Islet precursor cell (in vitro differentiated cells): Measurements from ENCODE around the gene WFIKKN2.
"Not testable (repeated sequence)": the region's sequence is repeated elsewhere in the genome, so short reads cannot be mapped to it uniquely, and the experiment has no call there.

Source experiments
- DNase-seq: peaks from one replicate; pipeline ENCODE4 v3.0.0-alpha.2; 2018

Gene WFIKKN2, protein sequence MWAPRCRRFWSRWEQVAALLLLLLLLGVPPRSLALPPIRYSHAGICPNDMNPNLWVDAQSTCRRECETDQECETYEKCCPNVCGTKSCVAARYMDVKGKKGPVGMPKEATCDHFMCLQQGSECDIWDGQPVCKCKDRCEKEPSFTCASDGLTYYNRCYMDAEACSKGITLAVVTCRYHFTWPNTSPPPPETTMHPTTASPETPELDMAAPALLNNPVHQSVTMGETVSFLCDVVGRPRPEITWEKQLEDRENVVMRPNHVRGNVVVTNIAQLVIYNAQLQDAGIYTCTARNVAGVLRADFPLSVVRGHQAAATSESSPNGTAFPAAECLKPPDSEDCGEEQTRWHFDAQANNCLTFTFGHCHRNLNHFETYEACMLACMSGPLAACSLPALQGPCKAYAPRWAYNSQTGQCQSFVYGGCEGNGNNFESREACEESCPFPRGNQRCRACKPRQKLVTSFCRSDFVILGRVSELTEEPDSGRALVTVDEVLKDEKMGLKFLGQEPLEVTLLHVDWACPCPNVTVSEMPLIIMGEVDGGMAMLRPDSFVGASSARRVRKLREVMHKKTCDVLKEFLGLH

DNA sequence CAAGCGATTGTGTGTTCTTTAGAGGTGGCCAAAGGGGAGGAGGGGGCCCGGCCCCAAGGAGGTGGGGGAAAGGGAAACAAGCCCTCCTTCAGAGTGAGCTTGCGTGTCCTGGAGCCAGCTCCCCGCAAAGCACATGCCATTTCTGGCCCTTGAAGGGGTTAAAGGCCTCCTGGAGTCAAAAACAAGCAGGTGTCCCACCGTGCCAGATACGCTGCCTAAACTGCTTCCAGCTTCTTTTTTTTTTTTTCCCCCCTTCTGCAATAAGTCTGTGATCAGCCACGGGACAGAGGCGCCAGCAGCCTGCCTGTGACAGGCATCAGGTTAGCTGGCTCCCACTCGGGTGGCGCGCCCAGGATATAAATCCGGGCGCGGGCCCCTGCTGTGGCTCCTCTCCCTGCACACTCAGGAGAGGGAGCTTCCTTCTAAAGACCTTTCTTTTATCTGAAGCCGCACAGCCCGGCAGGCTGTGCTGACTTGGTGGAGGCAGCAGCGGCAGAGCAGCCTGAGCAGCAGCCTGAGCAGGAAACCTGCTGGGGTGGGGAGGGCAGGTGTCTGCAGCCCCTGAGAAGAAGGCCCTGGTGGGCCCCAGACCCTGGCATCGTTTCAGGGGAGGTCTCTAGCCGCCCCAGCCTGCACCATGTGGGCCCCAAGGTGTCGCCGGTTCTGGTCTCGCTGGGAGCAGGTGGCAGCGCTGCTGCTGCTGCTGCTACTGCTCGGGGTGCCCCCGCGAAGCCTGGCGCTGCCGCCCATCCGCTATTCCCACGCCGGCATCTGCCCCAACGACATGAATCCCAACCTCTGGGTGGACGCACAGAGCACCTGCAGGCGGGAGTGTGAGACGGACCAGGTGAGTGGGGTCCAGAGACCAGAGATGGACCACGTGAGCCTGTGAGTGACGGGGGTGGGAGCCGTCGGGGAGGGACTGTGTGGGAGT, at the start of gene WFIKKN2:
Gene WFIKKN2 (plus strand): TSS at position 286 of the 934 bp plus-strand sequence. CDS start 352 bp downstream, at position 638.
- DNase-seq: peak; percentile 57

DNA sequence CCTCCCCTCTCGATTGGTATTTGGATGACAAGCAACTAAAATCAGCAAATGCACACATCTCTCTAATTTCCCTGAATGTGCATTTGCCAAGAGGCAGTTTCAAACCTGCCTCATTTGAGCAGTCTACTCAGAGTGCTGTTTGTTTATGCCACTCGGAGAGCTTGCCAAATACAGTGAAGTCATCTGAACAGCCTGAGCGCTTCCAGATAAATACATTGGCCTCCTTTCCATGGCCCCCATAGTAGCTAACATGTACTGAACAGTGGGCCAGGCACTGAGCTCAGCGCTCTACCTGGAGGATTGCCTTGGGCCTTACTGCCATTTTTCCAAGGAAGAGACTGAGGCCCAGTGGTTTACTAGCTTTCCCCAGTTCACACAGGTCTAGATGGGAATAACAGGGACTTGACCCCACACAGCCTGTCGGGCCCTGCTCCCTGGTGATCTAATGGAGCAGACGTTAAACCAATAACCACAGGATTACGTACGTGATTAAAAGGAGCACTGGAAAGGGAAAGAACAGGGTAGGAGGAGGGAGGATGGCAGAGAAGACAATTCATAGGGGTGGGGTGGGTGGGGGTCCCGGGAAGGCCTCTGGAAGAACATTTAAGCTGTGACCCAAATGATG, 49.3 kb upstream of the WFIKKN2 start:
- no peak for DNase-seq

DNA sequence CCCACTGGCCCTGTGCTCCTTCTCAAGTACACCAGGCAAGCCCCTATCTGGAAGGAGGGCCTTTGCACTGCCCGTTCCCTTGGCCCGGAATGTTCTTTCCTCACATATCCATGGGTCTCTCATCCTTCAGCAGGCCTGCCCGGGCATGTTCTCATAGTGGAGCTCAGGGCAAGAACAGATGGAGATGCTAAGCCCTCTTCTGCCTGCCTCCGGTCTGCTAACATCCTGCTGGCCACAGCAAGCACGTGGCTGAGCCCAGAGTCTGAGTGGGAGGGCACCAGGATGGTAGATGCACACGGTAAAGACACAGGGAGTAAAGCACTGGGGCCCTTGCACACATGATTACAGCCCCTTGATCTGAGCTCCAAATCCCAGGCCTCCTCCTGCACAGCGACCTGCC, 48.3 kb upstream of the WFIKKN2 start:
- DNase-seq: no peak

DNA sequence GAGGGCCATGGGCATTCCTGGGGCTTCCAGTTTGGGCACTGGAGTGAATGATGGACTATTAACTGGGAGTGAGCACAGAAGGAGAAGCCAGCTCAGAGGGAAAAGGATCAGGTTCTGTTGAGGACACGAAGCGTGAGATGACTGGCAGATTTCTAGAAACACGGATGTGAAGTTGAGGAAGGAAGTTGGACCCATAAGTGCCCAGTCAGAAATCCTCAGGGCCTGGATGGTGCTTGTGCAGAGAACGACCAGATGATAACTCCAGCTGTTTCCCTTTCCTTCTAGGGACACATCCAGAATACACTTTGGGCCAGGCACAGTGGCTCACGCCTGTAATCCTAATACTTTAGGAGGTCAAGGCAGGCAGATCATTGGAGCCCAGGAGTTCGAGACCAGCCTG, 44.8 kb upstream of the WFIKKN2 start:
- DNase-seq: no peak

DNA sequence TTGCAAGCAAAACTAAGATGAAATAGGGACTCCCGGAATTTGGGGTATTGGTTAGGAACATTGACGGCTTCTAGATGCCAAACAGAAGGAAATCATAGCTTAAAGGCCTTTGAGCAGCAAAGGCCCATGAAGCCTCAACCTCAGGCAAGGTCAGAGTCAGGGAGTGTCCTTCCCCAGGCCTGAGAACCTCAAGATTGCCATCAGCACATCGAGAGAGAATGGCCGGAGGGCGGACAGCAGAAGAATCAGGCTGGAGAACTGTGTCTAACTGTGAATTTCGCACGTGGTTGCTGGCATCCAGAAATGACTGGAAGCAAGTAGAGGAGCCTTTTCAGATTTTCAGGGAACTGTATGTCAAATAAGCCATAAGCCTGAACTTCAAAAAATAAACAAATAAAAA, 43.3 kb upstream of the WFIKKN2 start:
- DNase-seq: no peak

DNA sequence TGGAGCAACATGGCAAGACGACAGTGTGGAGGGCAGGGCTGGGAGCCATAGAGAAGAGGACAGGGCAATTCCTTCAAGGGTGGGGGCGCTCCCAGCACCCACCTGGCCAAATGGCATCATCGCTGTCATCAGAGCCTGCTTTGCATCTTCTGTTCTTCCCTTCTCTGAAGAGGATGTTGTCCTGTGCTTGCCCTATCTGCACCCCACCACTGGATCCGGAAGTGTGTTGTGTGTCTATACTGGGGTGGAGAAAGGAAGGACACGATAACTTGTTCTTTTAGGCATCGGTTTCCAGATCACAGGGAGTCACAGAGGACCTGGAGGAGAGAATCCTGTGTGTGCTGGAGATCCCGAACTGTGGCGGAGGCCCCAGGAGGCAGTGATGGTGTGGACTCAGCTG, 42.4 kb upstream of the WFIKKN2 start:
- no peak for DNase-seq

DNA sequence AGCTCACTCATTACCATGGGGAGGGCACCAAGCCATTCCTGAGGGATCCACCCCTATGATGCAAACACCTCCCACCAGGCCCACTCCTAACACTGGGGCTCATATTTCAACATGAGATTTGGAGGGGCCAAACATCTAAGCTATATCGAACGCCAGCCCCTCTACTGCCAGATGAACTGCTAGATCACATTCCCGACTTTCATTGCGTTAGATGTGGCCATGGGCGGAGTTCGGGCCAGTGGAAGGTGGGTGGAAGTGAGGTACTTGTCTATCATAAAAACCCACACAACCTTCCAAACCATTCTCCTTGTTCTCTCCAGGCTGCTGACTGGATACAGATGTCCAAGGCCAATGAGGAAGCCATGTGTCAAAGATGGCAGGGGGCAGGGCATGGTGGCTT, 41.0 kb upstream of the WFIKKN2 start:
- DNase-seq: no peak

DNA sequence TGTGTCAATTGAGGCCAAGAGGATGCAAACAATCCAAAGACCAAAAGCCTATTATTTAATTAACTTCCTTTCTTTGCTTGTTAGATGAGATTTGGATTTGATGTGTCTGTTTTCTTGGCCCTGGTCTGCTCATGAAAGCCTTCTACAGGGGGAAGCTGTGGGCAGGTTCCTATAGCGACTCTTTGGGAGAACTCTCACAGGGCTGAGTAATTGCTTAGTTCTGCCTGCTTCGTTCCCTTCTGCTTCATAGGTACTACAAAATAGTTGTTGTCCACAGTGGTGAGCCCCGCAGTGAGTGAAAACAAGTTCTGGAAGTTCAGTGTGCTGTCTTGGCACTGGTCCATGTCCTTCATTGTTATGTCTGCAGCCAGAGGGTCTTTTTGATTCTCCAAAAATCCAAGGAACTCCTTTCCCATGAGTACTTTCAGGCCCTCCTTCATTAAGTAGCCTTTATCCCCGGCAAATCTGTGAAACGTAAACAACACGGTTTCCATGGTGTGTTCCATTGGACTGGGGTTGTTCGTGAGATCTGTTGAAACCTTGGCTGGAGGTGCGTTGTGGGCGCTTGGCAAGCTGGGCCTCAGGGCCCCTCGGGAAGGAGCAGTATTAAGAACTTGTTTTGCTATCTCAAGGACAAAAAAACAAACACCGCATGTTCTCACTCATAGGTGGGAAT, 38.1 kb upstream of the WFIKKN2 start:
- no peak for DNase-seq

DNA sequence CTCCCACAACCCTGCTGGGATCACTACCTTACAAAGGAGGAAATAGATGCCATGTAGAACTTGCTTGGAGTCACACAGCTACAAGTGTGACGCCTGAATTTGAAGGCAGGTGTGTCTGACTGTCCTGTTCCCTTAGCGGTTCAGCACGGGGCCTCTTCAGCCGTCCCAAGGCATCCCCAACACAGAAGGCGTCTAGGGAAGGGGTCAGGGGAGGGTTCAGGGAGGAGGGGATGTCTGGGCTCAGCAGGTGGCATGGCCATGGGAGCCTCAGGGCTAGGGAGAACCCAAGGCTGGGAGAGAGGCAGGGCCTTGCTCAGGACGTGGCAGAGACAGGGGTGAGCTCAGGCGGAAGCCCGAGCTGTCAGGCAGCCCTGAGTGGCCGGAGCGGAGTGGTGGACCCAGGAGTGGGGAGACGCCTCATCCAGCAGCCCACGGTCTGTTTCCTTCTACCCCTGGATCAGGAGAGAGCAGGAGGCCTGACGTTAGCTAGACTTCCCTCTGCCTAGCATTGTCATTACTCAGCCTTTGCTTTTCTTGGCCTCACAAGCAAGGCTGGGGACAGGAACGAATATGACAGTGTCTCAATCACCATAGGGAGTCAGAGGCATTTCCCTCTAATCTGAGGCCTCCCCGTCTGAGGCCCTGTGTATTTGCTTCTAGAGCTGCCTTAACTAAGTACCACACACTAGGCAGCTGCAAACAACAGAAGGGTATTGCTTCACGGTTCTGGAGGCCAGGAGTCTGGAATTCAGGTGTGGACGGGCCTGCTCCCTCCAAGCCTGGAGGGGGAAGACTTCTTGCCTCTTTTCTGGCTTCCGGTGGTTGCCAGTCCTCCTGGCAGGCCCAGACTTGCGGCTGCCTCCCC, 36.7 kb upstream of the WFIKKN2 start:
- peak; percentile 83 for DNase-seq

DNA sequence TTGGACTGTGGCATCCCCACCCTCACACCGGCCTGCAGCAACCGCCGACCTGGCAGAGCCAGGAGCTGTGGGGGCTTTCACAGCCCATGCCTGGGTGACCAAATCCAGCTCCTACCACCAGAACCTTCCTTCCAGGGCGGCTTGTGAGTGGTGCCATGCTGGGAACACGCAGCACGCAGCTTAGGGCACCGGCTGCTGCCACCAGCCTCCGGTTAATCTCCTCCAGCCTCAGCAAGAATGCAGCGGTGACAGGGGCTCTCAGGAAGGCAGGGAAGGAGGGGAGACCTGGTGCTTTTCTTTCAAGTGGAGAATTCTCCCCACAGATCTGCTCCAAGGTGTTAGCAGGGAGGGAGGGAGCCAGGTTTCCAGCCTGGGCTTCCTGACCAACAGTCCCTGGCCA, 35.8 kb upstream of the WFIKKN2 start:
- no peak for DNase-seq

DNA sequence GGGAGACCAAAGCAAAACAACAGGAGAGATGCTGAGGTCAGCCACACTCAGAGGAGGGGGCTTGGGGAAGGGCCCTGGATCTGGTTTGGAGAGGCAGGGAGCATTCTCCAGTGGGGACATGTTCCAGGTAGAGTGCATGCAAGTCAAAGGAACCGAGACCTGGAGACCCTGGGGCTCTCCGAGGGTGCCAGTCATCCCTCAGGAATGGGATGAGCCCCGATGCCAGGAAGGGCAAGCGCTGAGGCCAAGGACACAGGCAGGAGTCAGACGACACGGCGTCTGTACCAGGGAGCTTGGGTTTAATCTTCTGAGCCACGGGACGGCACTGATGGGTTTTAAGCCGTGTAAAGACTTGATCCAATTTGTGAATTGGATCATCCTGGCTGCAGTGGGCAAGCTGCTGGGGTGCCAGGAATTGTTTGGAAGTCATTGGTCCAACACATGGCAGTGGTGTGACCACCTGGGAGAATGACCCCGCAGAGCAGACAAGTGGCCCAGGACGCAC, 35.1 kb upstream of the WFIKKN2 start:
- DNase-seq: no peak

DNA sequence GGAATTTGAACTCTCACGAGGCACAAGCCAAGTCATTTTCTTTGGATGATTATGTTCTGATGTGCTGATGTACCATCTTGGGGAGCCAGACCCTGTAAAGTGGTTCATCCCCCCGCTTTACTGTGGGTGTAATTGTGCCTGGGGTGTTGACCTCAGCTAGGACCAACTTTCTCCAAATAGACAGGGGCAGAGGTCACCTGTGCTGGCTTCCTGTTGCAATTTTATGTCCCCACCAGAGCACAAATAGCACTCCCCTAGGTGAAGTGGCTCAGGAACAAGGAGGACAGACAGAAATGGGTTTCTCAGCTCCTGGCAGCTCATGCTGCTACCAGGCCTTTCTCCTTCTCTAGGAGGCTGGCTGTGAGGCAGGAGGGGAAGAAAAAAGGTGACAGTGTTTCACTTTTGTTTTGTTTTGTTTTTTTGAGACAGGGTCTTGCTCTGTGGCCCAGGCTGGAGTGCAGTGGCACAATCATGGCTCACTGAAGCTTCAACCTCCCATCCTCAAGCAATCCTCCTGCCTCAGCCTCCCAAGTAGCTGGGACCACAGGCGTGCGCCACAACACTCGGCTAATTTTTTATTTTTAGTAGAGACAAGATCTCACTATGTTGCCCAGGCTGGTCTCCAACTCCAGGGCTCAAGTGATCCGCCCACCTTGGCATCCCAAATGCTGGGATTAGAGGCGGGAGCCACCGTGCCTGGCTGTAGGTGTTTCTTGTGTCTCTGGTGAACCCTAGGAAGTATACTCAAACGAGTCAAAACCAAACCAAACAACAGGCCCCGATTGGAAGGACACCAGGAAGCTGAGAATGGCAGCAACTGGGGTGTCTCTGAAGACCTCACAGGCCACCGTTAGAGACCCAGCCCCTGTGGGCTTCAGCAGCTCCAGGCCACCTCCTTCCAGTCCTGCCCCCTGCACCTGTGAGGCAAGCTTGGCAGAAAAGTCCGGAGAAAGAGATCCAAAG, 32.5 kb upstream of the WFIKKN2 start:
- no peak for DNase-seq

DNA sequence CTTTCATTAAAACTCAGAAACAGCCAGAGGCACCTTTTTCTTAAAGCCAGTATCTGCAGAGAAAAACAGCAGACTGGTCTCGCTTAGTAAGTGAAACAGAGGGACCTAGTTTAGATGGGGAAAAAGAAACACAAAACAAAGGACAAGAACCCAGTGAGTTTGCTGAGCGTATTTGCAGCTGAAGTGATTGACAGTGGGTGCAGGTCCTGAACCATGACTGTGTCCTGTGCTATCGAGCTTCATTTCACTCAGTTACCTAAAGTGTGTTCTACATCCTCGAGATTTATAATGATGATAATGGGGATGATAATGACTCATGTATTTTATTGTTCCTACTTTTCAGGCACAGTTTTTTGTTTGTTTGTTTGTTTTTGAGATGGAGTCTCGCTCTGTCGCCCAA, 31.7 kb upstream of the WFIKKN2 start:
- DNase-seq: no peak

DNA sequence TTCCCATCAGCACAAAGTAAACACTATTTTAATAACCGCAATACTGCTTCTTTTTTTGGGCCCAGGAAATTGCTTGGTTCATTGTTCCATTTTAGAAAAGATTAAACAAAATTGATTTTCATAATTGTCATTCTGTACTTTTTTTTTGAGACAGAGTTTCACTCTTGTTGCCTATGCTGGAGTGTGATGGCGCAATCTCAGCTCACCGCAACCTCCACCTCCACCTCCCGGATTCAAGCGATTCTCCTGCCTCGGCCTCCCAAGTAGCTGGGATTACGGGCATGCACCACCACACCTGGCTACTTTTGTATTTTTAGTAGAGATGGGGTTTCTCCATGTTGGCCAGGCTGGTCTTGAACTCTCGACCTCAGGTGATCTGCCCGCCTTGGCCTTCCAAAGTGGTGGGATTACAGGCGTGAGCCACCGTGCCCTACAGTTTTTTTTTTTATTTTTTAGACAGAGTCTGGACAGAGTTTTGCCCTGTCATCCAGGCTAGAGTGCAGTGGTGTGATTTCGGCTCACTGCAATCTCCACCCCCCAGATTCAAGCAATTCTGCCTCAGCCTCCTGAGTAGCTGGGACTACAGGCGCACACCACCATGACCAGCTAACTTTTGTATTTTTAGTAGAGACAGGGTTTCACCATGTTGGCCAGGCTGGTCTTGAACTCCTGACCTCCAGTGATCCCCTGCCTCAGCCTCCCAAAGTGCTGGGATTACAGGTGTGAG, 30.5 kb upstream of the WFIKKN2 start:
- DNase-seq: not testable (repeated sequence)

DNA sequence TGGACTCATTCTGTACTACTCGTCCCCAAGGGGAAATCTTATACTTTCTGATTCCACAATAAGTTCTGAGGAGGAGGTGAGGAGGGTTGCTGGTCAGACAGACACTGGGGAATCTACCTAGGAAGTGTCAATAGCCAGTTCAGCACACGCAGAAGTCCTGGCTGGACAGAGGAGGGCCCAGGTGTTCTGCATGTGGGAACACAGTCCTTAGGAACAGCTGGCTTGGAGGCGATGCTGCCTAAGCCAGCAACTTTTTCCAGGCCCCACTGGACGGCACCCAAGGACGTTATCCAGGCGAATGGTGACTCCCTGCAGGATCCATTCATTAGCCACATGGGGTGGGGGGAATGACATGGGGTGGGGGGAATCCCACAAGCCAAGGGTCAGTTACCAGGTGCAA, 29.9 kb upstream of the WFIKKN2 start:
- DNase-seq: no peak

DNA sequence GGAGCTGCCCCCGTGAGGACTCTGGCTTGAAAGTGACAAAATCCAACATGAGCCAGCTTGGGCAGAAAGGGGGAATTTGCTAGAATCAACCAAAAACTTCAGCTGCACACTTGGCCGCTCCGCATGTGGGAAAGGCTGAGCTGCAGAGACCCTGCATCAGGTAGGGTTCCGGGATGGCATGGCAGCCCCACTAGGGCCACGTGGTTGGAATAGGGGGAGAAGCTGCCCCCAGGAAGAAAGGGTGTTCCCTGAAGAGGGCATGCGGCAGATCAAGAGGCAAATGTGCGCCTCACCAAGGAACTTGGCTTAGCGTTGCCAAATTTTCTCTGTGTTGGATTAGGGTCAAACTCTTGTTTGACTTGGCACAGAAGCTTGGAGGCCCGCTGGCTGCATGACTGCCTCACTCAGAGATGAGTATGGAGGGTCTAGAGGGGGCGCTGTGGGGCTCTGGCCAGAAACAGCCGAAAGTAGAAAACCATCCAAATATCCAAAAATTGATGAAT, 29.2 kb upstream of the WFIKKN2 start:
- no peak for DNase-seq

DNA sequence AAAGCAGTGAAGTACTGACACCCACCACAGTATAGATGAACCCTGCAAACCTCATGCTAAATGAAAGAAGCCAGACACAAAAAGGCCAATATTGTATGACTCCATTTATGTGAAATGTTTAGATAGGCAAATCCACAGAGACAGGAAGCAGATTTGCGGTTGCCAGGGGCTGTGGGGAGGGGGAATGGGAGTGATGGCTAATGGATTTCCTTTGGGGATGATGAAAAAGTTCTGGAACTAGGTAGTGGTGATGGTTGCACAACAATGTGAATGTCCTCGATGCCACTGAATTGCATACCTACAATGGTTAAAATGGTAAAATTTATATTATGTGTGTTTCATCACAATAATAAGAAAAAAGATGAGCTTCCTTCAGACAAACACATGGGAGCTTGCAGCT, 28.4 kb upstream of the WFIKKN2 start:
- DNase-seq: no peak

DNA sequence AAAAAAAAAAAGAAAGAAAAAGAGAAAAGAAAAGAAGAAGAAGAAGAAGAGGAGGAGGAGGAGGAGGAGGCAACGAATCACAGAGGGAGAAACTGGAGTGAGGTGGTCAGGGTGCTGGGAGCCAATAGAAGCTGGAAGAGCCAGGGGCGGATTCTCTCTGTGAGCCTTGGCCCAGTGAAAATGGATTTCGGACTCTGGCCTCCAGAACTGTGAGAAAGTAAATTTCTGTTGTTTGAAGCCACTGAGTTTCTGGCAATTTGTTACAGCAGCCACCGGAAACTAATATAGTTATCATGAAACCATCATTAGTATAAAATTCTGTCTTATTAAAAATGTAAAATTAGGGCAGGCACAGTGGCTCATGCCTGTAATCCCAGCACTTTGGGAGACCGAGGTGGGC, 27.7 kb upstream of the WFIKKN2 start:
- no peak for DNase-seq

DNA sequence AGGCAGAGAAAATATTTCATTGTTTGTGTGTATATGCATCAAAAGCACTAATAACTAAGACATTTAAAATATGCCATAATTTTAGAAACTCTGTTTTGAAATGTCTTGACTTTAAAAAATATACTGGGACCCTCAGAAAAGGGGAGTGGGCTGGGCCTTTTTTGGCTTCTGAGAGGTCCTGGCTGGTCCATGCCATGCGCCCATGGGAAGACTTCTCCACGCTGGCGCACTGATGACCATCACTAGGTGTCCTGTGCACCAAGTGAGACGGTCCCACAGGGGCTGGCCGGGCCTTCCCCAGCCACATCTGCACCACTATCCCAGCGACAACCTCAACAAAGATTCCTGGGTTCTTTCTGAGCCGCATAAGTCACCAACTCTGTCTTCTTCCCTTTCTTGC, 27.0 kb upstream of the WFIKKN2 start:
- no peak for DNase-seq
